OCI-LY7 (cell line): ENCODE data around the gene REN.

Experiments
- EZH2phosphoT487 ChIP-seq: fragments of 200-600 bp; sonication (generic); IDR thresholded peaks from 2 replicates; pipeline ENCODE4 v1.6.1; 2018; ENCODE audit warnings: low read depth, borderline replicate concordance, mild to moderate bottlenecking, mixed run types, antibody characterized with exemption, low read length, moderate library complexity, mixed read lengths
- TF ChIP-seq, protein P1 (sequence below): fragments of 200-600 bp; sonication (generic); conservative IDR thresholded peaks from 2 replicates; pipeline ENCODE4 v1.5.1; 2014; ENCODE audit warnings: mild to moderate bottlenecking, antibody characterized with exemption, low read length, moderate library complexity, mixed read lengths

GRCh38 chr1:204169858-204170257 is 3.7 kb upstream of the REN start:
- TF ChIP-seq, protein P1, sequence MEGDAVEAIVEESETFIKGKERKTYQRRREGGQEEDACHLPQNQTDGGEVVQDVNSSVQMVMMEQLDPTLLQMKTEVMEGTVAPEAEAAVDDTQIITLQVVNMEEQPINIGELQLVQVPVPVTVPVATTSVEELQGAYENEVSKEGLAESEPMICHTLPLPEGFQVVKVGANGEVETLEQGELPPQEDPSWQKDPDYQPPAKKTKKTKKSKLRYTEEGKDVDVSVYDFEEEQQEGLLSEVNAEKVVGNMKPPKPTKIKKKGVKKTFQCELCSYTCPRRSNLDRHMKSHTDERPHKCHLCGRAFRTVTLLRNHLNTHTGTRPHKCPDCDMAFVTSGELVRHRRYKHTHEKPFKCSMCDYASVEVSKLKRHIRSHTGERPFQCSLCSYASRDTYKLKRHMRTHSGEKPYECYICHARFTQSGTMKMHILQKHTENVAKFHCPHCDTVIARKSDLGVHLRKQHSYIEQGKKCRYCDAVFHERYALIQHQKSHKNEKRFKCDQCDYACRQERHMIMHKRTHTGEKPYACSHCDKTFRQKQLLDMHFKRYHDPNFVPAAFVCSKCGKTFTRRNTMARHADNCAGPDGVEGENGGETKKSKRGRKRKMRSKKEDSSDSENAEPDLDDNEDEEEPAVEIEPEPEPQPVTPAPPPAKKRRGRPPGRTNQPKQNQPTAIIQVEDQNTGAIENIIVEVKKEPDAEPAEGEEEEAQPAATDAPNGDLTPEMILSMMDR = no peak
- no peak for TF ChIP-seq EZH2phosphoT487
